H9 (cell line): ENCODE data around the gene ZBTB38. TPM values are rescaled to one million over a fixed set of nuclear protein-coding genes. Genes with fewer than 3 reads are reported as not detected.

Experiments
- DNase-seq: peaks from one replicate; pipeline ENCODE4 v3.0.0-alpha.2; 2017
- H2AFZ ChIP-seq: one replicate; pipeline ENCODE4 v1.6.1; 2013; ENCODE audit warnings: mild to moderate bottlenecking, low read length, control low read depth, moderate library complexity
- H2AK5ac ChIP-seq: 2 replicates; pipeline ENCODE4 v1.6.1; 2013; ENCODE audit warnings: low read length, control low read depth, mixed read lengths; ENCODE audit not compliant: insufficient read length
- H2BK120ac ChIP-seq: one replicate; pipeline ENCODE4 v1.6.1; 2013; ENCODE audit warnings: low read depth, mild to moderate bottlenecking, low read length, control low read depth, inconsistent platforms; ENCODE audit not compliant: poor library complexity, severe bottlenecking
- H2BK12ac ChIP-seq: 2 replicates; pipeline ENCODE4 v1.6.1; 2013; ENCODE audit warnings: low read length, control low read depth, mixed read lengths, low read depth; ENCODE audit not compliant: insufficient read length
- H2BK15ac ChIP-seq: 2 replicates; pipeline ENCODE4 v1.6.1; 2013; ENCODE audit warnings: low read depth, low read length, control low read depth
- H2BK20ac ChIP-seq: one replicate; pipeline ENCODE4 v1.6.1; 2013; ENCODE audit warnings: low read depth, mild to moderate bottlenecking, low read length, control low read depth, inconsistent platforms; ENCODE audit not compliant: poor library complexity, severe bottlenecking
- H2BK5ac ChIP-seq: 2 replicates; pipeline ENCODE4 v1.6.1; 2013; ENCODE audit warnings: low read length, control low read depth, mixed read lengths; ENCODE audit not compliant: insufficient read length
- H3K14ac ChIP-seq: 2 replicates; pipeline ENCODE4 v1.6.1; 2013; ENCODE audit warnings: low read length, control low read depth; ENCODE audit not compliant: insufficient read depth
- H3K18ac ChIP-seq: 2 replicates; pipeline ENCODE4 v1.6.1; 2013; ENCODE audit warnings: low read depth, mild to moderate bottlenecking, mixed read lengths, low read length, control low read depth; ENCODE audit not compliant: insufficient read length
- H3K23ac ChIP-seq: 2 replicates; pipeline ENCODE4 v1.6.1; 2013; ENCODE audit warnings: low read length, control low read depth, mixed read lengths, low read depth; ENCODE audit not compliant: insufficient read length
- H3K23me2 ChIP-seq: 2 replicates; pipeline ENCODE4 v1.6.1; 2013; ENCODE audit warnings: low read depth, mild to moderate bottlenecking, mixed read lengths, low read length, control low read depth; ENCODE audit not compliant: insufficient read length, poor library complexity, severe bottlenecking
- H3K27ac ChIP-seq: 2 replicates; pipeline ENCODE4 v1.5.1; 2013; ENCODE audit warnings: low read length, control low read depth, mixed read lengths, low read depth; ENCODE audit not compliant: insufficient read length
- H3K27me3 ChIP-seq: 2 replicates; pipeline ENCODE4 v1.6.1; 2013; ENCODE audit warnings: low read length, control low read depth, inconsistent platforms; ENCODE audit not compliant: insufficient read depth
- H3K4ac ChIP-seq: 2 replicates; pipeline ENCODE4 v1.6.1; 2013; ENCODE audit warnings: low read depth, mild to moderate bottlenecking, control low read depth, inconsistent platforms, low read length, moderate library complexity
- H3K4me1 ChIP-seq: 2 replicates; pipeline ENCODE4 v1.6.1; 2013; ENCODE audit warnings: low read length, control low read depth, inconsistent platforms; ENCODE audit not compliant: insufficient read depth
- H3K4me2 ChIP-seq: 2 replicates; pipeline ENCODE4 v1.6.1; 2013; ENCODE audit warnings: low read length, control low read depth, mixed read lengths; ENCODE audit not compliant: insufficient read length, insufficient read depth
- H3K56ac ChIP-seq: 2 replicates; pipeline ENCODE4 v1.6.1; 2013; ENCODE audit warnings: low read depth, mild to moderate bottlenecking, mixed read lengths, low read length, control low read depth; ENCODE audit not compliant: insufficient read length
- H3K79me1 ChIP-seq: 2 replicates; pipeline ENCODE4 v1.6.1; 2013; ENCODE audit warnings: low read depth, mild to moderate bottlenecking, moderate library complexity, low read length, control low read depth, inconsistent platforms; ENCODE audit not compliant: insufficient read depth, poor library complexity, severe bottlenecking
- H3K79me2 ChIP-seq: 2 replicates; pipeline ENCODE4 v1.6.1; 2013; ENCODE audit warnings: low read length, control low read depth, inconsistent platforms; ENCODE audit not compliant: insufficient read depth
- H3K9ac ChIP-seq: 2 replicates; pipeline ENCODE4 v1.6.1; 2013; ENCODE audit warnings: low read length, control low read depth, mixed read lengths; ENCODE audit not compliant: insufficient read length; ENCODE audit errors: extremely low read depth
- H3K9me3 ChIP-seq: one replicate; pipeline ENCODE4 v1.6.1; 2013; ENCODE audit warnings: low read depth, low read length, inconsistent platforms; ENCODE audit not compliant: control insufficient read depth
- H3T11ph ChIP-seq: one replicate; pipeline ENCODE4 v1.6.1; 2013; ENCODE audit warnings: mild to moderate bottlenecking, low read length, control low read depth, inconsistent platforms
- H4K20me1 ChIP-seq: one replicate; pipeline ENCODE4 v1.6.1; 2013; ENCODE audit not compliant: control insufficient read depth, insufficient read length, insufficient read depth
- H4K5ac ChIP-seq: 2 replicates; pipeline ENCODE4 v1.6.1; 2013; ENCODE audit warnings: low read depth, mild to moderate bottlenecking, mixed read lengths, low read length, control low read depth; ENCODE audit not compliant: insufficient read length
- H4K8ac ChIP-seq: replicated peaks from 2 replicates; pipeline ENCODE4 v1.6.1; 2013; ENCODE audit warnings: low read length, control low read depth, mixed read lengths, low read depth; ENCODE audit not compliant: insufficient read length
- H4K91ac ChIP-seq: 2 replicates; pipeline ENCODE4 v1.6.1; 2013; ENCODE audit warnings: low read depth, mild to moderate bottlenecking, moderate library complexity, mixed read lengths, low read length, control low read depth; ENCODE audit not compliant: insufficient read length
- H3K27ac Mint-ChIP-seq, 3 experiments: 2 replicates in 2 of 3; 3 replicates in 1 of 3; pipeline ENCODE4 v1.8.0; 2020 to 2021; ENCODE audit warnings: mixed read lengths in 3 of 3, mild to moderate bottlenecking in 1 of 3, moderate library complexity in 1 of 3
- H3K27me3 Mint-ChIP-seq: 2 replicates; pipeline ENCODE4 v1.8.0; 2021; ENCODE audit warnings: low read depth, mild to moderate bottlenecking, moderate library complexity, mixed read lengths
- H3K36me3 Mint-ChIP-seq, 3 experiments: 2 replicates in 2 of 3; 3 replicates in 1 of 3; pipeline ENCODE4 v1.8.0; 2020 to 2021; ENCODE audit warnings: low read depth in 3 of 3, mixed read lengths in 3 of 3; ENCODE audit not compliant: insufficient read depth in 1 of 3
- H3K4me1 Mint-ChIP-seq, 2 experiments: 2 replicates each; pipeline ENCODE4 v1.8.0; 2020; ENCODE audit warnings: mixed read lengths in 2 of 2
- H3K4me3 Mint-ChIP-seq, 2 experiments: 2 replicates in 1 of 2; 3 replicates in 1 of 2; pipeline ENCODE4 v1.8.0; 2020 to 2021; ENCODE audit warnings: mild to moderate bottlenecking in 2 of 2, mixed read lengths in 2 of 2, moderate library complexity in 1 of 2
- H3K9me3 Mint-ChIP-seq, 2 experiments: 2 replicates in 1 of 2; 3 replicates in 1 of 2; pipeline ENCODE4 v1.8.0; 2020; ENCODE audit warnings: mild to moderate bottlenecking in 2 of 2, mixed read lengths in 2 of 2, moderate library complexity in 1 of 2
- CTCF ChIP-seq: fragments of 200-600 bp; sonication (generic); conservative IDR thresholded peaks from 3 replicates; pipeline ENCODE4 v1.8.0; 2021; ENCODE audit warnings: antibody characterized with exemption, mild to moderate bottlenecking
- WGBS: extraction: QIAGEN DNeasy Blood & Tissue Kit; methylation state at CpG from one replicate; pipeline ENCODE4 v1.1.7; 2013; ENCODE audit warnings: missing lambda C conversion rate, low lambda C conversion rate, mixed read lengths; ENCODE audit not compliant: insufficient read length; ENCODE audit errors: extremely low coverage; 5-methylcytosine and 5-hydroxymethylcytosine counted together
- total RNA-seq: library from RNA; stranded (reverse); gene quantifications from 2 replicates; pipeline ENCODE4 v1.2.1, GENCODE V29; 2021

ZBTB38 gene
- total RNA-seq, 1 experiment from 2014 or later, result 14.6 TPM

GRCh38 chr3:141412087-141412935 is 44.0 kb downstream of the ZBTB38 start:
- H2BK120ac ChIP-seq, result no peak overlapping the region
- no peak overlapping the region for H3K4ac ChIP-seq
- H3K27ac ChIP-seq, result no peak overlapping the region
- H3K56ac ChIP-seq, result no peak overlapping the region
- Mint-ChIP-seq H3K27me3 (peaks cover 15% of the 10 kb centered on the region), H3K27ac (peak overlapping the region; percentile 42 to 76 (median 75); a peak in 4 of 7 replicates), H3K36me3 (peaks cover 0 to 7% (median 6%) of the 10 kb centered on the region in 3 experiments; a peak in 3 of 7 replicates), H3K9me3 (no peaks in the 10 kb centered on the region), H3K4me3 (no peak overlapping the region), H3K4me1 (peaks cover 20 to 27% of the 10 kb centered on the region in 2 experiments)
- no peak overlapping the region for H2BK12ac ChIP-seq
- no peak for TF ChIP-seq CTCF
- H2BK20ac ChIP-seq, result no peak overlapping the region
- no peak overlapping the region for H2AK5ac ChIP-seq
- H4K5ac ChIP-seq, result no peak overlapping the region
- no peak overlapping the region for H3T11ph ChIP-seq
- H3K79me1 ChIP-seq, result no peaks in the 10 kb centered on the region
- no peaks in the 10 kb centered on the region for H4K20me1 ChIP-seq
- no peaks in the 10 kb centered on the region for H3K9me3 ChIP-seq
- H2AFZ ChIP-seq, result no peak overlapping the region
- no peak overlapping the region for H4K8ac ChIP-seq
- no peak overlapping the region for H4K91ac ChIP-seq
- H3K9ac ChIP-seq, result no peak overlapping the region
- no peaks in the 10 kb centered on the region for H3K23me2 ChIP-seq
- H3K79me2 ChIP-seq, result no peaks in the 10 kb centered on the region
- H3K18ac ChIP-seq, result no peak overlapping the region
- H3K14ac ChIP-seq, result no peak overlapping the region; the same call in 1 of the 2 replicates
- H2BK15ac ChIP-seq, result no peak overlapping the region
- peaks cover 4% of the 10 kb centered on the region; the same call in 1 of the 2 replicates for H3K27me3 ChIP-seq
- no peaks in the 10 kb centered on the region for H3K4me1 ChIP-seq
- no peak overlapping the region for H3K4me2 ChIP-seq
- H3K23ac ChIP-seq, result no peak overlapping the region
- DNase-seq, result no peak
- no peak overlapping the region for H2BK5ac ChIP-seq
- WGBS, result no CpG with 5 or more reads among the region's 10 CpGs
